Stimulated activated CD4-positive, alpha-beta T cell treated with anti-CD3 and anti-CD28 coated beads, Interleukin-15, amount 100 ng/mL, for 48 hours (primary cell): Measurements from ENCODE around the gene MTHFR.

Source experiments
- DNase-seq, 2 donors: peaks; one replicate each; pipeline ENCODE4 v3.0.0-alpha.2; 2020; ENCODE audit warnings: low read depth in 2 of 2

Gene MTHFR

DNA sequence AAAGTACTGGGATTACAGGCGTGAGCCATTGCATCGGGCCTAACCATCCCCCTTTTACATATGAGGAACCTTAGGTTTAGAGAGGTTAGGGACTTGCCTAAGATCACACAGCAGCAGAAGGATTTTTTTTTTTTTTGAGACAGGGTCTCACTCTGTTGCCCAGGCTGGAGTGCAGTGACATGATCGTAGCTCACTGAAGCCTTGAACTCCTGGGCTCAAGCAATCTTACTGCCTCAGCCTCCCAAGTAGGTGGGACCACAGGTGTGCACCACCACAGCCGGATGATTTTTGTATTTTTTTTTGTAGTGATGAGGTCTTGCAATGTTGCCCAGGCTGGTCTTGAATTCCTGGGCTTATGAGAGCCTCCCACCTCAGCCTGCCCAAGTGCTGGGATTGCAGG, 46.0 kb downstream of the MTHFR start:
- no peak for DNase-seq

DNA sequence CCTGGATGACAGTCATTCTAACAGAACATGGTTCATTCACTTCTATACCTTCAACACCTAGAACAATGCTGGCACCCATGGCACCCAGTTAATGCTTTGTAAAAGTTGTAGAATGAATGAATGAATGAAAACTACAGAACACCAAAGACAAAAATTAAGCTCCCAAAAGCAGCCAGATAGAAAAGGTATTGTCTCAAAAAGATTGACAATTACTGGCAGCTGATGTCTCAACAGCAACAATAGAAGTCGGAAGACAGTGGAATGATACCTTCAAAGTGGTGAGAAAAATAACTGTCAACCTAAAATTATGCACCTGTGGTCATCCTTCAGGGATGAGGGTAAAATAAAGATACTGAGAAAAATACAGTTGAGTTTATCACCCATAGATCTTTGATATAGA, 48.7 kb downstream of the MTHFR start:
- DNase-seq = no peak

DNA sequence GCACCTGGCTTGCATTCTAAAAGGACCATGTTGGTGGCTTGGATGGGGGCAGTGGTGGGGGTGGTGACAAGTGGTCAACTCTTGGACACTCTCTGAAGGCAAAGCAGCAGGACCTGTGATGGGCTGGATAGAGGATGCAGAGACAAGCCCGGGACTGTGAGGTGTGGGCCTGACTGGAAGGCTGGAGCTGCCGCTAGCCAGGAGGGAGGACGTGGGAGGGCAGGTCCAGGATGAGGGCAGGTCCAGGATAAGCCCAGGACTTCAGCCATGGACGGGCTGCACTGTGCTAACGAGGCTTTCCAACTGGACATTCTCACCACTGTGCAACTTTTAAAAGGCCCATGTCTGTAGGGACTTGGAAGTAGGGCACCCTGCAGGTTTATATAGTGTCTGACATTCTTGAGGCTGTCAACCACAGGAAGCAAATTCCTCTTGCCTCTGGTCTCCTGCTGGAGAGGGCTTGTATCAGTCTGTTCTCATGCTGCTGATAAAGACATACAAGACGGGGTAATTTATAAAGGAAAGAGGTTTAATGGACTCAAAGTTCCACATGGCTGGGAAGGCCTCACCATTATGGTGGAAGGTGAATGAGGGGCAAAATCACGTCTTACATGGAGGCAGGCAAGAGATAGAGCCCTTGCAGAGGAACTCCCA, 52.1 kb downstream of the MTHFR start:
- no peak for DNase-seq

DNA sequence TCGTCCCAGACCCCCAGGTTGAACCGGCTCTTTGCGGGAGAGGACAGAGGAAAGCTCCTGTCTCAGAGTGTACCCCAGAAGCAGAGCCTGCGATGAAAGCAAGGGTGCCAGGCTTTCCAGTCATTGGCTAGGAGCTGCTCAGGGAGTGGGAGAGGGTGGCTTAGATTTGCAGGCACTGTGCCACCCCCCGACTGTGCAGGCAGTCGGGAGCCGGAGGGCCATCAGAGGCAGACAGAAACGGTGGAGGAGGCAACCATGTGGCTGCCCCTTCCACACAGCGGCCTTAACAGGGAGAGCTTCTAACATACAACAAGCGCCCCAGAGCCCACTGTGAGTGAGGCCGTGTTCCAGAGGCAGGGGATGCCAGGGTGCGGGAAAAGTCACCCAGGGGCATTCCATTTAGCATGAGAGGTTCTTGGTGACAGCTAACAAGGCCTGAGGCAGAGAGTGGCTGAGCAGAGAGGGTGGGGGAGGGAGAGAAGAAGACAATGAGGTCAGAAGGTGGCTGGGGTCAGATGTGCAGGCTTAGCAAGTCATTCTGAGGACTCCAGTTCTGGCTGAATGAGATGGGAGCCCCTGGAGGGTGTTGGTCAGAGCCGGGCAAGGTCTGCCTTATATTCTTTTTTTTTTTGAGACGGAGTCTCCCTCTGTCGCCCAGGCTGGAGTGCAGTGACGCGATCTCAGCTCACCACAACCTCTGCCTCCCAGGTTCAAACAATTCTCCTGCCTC, 53.2 kb downstream of the MTHFR start:
- DNase-seq = no peak

DNA sequence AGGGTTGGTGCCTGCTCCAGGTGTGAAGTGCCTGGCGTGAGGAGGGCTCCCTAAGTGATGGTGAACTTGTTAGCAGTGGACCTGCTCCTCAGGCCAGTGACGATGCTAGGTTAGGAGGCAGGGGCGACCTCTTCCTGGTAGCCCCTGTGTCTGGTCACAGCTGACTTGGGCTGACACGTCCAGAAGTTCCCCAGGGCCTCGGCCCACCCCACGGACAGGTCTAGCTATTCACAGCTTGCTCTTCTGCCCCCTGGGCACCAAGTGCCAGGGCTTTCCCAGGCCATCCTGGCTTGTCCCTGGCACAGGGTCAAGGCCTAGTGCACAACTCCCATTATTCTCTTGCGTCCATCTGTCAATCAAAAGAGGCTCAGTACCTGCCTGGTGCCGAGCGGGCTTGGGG, 54.7 kb downstream of the MTHFR start:
- no peak for DNase-seq

DNA sequence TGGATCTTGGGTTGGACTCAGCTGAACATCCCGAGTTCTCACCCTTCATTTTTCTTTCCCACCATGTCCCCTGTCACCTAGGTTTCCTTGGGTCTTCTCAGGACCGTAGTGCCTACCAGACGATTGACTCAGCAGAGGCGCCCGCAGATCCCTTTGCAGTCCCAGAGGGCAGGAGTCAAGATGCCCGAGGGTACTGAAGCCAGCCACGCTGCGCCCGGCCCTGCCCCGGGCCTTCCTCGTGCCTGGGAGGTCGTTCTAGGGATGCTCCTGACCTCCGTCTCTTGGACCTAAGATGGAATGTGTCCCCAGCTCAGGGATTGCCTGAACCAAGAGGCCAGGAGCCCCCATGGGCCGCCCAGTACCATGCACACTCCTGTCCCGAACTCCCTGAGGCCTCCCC, 55.8 kb downstream of the MTHFR start:
- no peak for DNase-seq

DNA sequence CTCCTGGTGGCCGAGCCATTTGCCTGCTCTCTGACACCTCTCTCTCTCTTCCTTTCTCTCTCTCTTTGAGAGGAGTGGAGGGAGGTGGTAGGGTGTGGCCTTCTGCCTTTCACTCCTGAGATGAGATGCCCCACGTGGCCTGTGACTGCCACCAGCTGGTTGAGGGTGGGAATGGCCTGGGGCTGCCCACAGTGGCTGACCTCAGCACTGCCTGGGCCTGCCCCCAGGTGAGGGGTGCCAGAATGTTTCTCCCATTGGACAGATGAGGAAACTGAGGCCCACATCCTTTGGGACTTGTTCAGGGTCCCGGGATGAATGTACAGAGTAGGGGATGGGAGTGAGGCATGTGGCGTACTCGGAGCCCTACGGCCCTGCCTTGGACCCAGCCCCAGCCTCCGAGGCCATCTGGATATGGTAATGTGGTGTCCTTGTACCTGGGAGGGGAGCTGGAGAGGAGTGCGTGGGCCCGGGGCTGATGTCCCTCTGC, 56.5 kb downstream of the MTHFR start:
- peak; percentile 33 to 40 for DNase-seq

DNA sequence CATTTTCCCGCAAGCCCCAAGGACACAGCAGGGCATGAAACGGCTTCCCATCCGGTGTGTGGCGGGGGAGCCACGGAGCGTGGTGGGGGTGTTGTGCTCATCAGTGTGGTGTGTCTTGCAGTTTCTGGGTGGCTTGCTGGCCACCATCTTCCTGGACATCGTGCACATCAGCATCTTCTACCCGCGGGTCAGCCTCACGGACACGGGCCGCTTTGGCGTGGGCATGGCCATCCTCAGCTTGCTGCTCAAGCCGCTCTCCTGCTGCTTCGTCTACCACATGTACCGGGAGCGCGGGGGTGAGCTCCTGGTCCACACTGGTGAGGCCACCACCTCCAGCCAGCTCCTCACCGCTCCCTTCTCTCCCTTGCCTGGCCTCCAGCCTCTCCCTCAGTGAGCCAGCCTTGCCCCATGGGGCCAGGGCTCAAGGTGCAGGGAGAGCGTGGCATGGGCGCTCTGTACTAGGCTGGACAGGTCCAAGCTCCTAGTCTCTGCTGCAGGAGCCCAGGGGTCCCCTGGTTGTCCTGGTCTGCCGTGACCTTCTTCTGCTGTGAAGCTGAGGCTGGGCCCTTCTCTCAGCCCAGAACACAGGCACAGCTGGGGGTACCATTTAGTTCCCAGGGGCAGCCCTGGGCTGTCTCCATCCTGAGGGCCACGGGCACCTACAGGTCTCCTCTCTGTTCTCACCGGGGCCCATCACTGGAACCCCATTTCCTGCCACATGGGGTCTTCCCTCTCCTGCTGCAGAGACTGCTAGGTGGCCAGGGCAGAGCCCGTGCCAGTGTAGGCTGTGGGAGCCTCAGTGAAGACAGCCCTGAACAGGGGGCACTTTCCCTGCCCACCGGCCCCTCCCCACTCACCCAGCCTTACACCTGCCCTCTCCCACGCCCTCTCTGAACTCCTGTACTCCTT, 57.2 kb downstream of the MTHFR start:
- no peak for DNase-seq

DNA sequence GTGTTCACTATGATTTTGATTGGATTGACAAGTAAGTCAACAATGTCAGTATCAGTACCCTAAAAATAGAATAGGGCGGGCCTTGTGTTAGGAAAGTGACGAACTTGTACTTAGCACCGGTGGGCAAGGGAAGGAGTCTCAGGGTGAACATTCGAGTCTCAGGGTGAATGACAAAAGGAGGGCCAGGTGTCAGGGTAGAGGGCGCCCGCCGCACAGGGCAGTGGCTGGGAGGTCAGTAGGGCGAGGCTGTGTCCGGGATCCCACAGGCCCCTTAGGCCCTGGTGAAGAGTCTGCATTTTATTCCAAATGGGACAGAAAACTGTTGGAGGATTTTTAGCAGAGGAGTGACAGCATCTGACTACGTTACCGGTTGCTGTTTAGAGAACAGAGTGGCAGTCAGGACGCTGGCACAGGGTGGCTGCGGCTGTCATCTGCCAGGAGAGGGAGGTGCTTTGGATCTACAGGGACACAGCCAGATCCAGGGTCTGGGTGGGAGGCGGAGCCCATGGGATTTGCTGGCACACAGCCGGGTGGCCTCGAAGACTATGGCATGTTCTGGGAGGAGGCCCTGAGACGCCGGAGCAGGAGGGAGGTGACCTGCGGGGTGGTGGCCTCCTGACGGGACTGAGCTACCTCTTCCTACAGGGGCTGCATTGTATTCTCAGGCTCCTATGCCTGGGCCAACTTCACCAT, 58.8 kb downstream of the MTHFR start:
- DNase-seq = no peak

DNA sequence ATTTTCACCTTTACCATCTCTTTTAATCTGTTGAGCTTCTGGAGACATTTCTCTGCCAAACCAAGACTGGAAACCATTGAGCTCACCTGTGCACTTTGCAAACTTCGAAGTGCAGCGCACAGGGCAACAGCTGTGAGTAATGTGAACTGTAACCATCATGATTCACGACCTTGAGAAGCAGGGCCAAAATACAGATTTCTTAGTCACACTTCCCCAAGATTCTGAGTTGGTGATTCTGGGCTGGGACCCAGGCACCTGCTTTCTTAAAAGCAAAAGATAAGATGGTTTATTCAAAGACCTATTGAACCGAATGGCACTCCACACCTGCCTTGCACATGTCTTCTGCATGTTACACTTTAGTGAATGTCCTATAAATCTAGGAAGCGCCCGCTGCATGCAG, 59.7 kb downstream of the MTHFR start:
- DNase-seq = no peak

DNA sequence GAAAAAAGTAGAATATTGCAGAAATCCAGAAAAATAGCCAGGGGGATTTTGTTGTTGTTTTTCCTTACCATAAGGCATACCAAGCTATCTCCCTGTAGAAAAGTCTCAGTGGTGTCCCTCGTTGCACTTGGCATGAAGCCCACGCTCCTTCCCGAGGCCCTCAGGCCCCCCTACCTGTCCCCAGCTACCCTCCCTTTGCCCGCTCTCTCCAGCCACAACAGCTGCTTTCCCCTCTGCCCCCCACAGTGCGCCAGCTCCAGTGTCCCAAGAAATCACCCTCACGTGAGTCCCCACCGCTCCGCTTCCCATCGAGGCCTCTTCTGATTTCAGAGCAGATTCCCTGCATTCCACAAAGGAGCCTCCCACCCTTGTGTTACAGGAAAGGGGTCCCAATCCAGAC, 61.5 kb downstream of the MTHFR start:
- no peak for DNase-seq

DNA sequence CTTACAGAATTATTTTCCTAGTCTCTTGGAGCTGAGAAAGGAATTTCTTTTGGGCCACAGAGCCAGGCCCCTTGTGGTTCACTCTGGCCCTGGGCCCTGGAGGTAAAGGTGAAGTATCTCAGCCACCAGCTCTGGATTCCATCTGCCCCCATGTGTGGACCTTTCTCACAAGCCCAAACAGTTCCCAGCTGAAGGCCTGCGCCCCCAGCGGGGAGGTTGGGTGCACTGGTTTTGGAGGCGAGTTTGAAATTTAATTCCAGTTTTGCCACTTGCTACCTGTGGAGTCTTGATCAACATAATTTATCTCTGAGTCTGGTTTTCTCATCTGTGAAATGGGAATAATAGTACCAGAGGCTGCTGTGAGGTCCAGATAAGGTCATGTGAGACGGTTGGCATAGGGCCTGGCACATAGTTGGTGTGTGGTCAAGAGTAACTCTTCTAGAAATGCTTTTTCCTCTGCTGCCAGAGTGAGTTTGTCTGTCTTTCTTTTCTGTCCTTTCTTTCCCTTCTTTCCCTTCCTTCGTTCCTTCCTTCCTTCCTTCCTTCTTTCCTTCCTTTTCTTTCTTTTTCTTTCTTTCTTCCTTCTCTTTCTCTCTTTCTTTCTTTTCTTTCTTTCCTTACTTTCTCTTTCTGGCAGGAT, 63.7 kb downstream of the MTHFR start:
- no peak for DNase-seq

DNA sequence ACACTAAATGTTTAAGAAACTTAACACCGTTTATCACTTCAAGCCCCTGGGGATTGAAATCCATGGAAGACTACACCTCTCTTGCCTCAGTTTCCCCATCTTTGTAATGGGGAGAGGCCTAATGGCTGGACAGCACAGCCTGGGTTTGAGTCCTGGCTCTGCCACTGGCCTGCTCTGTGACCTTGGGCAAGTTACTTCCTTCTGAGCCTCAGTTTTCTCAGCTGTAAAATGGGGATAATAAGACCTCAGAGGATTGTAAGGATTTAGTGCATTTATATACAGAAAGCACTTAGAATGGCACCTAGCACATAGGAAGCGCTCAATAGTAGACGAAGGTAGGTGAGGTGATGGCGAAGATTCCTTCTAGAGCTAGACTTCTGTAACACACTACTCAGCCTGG, 64.3 kb downstream of the MTHFR start:
- DNase-seq = no peak

DNA sequence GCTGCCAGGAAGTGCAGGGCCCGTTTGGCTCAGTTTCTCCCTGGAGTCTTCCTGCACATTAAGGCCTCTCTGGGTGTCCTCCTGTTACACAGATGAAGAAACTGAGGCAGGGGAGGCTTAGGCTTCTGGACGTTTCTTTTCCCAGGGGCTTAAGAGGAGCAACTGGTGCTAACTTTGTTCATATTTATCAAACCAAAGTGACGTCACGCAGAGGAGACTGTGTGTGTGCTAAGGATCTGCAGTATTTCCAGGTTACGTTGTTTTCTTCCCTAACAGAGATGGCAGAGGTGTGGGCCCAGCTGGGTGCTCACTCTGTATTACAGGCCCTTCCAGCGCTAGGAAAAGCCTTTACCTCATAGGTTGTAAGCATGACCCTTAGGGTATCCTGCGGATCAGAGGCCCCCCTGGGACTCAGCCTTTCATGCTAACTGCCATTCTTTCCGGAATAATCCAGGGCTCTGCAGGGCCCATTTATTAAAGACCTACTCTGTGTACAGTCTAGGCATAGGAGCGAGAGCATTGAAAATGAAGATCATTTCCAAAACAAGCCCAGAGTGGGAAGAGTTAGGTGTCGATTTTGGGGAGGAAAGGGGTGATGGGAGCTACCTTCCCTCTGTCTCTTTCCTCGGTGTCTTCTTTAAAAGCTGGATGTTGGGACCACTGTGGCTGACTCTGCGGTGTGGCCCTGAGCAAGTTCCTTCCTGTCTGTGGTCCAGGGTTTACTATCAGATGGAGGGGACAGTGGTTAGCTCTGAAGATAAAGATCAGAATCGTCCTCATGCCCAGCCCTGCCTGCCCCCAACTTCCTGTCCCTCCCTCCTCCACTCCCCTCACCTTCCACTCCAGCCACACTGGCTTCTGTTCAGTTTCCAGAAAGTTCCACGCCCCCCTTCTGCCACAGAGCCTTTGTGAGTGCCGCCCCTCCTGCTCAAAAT, 65.2 kb downstream of the MTHFR start:
- DNase-seq = no peak

DNA sequence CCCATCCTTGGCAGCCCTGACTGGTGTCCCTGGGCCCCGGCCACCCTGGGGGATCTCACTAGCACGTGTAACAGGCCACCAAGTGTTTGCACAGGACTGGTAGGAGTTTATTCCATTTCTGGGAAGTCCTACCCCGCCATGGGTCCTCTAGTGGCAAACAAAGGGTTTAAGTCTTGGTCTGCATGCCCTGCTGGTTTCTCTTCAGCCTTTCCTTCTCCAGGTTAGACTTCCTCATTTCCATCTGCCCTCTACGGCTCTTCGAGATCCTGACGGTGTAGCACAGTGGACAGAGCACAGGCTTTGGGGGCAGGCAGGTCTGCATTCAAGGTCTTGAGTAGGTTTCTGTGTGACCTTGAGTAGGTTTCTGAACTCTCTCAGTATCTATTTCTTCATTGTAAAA, 67.0 kb downstream of the MTHFR start:
- no peak for DNase-seq

DNA sequence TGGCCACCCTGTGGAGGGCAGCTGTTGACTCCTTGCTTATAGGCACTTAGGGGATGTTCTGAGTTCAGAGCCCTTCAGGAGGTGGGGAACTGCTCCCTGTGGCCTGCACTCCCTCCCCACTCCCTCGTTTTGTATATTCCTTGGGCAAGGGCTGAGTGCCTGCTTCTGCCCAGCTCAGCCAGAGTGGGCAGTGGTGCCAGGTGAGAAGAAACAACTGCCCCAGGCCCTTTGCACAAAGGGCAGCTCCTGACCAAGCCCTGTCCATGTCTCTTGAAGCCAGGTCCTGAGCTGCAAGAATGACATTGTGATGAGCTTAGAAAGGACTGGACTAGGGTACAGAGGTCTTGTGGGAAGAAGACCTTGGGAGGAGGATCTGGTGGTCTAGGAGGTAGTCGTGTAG, 67.7 kb downstream of the MTHFR start:
- DNase-seq = no peak

DNA sequence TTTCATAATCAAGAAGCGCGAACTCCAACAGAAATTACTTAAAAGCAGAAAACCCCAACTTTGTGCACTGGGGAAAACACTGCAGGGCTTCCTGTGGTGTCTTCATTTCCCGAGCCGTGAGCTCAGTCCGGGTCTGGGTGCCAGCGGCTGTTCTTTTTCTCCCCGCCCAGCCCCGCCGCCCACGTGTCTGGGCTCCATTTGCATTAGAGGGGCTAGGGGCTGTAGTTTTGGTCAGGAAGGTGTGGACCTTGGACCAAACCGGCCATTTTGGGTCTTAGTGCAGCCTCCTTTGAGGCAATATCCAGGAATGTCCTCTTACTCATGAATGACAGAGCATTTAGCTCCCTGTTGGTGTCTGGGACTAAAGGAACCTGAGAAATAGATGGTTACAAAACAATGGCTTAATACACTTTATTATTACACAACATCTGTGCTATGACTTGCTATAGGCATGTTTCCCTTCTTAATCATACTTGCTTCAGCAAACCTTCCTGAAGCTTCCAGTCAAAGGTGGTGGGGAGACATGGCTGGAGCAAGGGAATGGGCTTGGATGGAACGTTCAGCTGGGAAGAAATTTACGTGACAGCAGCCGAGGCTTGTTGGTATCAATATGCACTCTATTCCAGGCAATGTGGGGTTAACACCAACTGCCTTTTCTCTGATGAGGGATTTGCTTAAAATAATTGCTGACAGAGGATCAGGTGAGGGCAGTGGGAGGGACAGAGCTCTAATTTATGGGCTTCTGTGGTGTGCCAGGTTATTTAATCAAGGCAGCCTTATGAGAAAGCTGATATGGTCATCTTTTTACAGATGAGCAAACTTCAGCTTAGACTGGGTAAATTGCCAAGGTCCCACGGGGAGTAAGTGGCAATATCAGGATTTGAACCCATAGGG, 68.8 kb downstream of the MTHFR start:
- no peak for DNase-seq

DNA sequence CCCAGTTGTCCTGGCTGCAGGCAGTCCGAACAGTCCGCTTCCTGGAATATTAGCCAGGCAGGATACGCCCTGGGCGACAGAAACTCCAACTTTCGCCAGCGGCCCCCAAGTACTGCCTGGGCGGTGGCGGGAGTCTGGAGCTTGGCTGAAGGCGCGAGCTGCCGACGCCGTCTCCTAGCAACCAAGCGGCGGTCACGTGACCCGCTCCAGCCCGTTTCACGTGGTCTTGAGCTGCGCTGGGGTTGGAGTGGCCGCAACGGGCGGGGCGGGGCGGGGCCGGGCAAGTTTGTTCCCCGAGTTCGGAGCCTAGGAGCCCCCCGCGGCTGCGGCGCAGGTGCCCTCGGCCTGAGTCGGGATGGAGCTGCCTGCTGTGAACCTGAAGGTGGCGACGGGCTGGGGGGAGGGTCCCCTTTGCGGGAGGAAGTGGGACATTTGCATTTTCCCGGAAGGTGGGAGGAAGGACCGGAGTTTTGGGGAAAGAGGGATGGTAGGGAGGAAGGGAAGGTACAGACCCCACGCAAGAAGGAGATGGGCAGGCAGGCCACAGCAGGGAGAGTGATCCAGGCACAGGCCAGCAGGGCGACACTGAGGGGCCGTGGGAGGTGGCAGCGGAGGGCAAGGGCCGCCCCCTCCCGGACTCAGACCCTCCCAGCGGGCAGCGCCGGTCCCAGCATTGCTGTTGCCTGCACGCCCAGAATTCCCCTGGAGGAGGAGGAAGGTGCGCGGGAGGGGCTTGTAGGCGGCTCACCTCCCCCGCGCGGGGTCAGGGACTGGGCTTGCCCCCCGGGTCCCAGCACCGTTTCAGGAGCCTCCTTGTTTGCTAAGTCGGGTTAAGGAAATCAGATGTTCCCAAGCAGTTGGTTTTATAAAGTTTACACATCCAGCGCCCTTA, 69.7 kb downstream of the MTHFR start, which contains the start of gene AGTRAP:
Gene AGTRAP (plus strand): TSS at position 283 of the 892 bp plus-strand sequence. CDS start 73 bp downstream, at position 356.
- peak; percentile 81 to 91 for DNase-seq
